ENCODE measurements around the gene FBXL7.

DNA sequence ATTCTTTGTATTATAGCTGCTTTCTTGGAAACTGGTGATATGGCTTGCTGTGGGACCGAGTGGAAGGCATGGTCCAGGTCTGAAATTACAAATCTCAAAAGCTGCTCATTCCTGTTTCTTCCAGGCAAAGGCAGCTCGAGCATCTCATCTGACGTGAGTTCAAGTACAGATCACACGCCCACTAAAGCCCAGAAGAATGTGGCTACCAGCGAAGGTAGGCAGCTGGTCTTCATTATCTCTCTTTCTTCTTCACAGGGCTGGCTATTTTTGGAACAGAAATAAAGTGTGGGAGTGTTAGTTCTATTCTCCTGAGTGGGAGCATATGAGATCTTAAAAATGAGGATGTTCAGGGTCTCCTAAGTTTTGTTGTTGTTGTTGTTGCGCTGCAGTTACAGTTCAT lies 115.9 kb downstream of the FBXL7 start:
- TF ChIP-seq EP300 (IDR thresholded peaks at IDR 0.05; ENCODE audit: low read depth) = no peak
- TF ChIP-seq, protein P1, sequence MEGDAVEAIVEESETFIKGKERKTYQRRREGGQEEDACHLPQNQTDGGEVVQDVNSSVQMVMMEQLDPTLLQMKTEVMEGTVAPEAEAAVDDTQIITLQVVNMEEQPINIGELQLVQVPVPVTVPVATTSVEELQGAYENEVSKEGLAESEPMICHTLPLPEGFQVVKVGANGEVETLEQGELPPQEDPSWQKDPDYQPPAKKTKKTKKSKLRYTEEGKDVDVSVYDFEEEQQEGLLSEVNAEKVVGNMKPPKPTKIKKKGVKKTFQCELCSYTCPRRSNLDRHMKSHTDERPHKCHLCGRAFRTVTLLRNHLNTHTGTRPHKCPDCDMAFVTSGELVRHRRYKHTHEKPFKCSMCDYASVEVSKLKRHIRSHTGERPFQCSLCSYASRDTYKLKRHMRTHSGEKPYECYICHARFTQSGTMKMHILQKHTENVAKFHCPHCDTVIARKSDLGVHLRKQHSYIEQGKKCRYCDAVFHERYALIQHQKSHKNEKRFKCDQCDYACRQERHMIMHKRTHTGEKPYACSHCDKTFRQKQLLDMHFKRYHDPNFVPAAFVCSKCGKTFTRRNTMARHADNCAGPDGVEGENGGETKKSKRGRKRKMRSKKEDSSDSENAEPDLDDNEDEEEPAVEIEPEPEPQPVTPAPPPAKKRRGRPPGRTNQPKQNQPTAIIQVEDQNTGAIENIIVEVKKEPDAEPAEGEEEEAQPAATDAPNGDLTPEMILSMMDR (IDR thresholded peaks at IDR 0.05) = no peak
- no peak for TF ChIP-seq POLR2A (IDR thresholded peaks at IDR 0.05)

Data from transverse colon (tissue), 3 donors.